ENCODE data around the gene CLIC4. TPM values are rescaled to one million over a fixed set of nuclear protein-coding genes. Genes with fewer than 3 reads are reported as not detected.

The CLIC4 gene
- total RNA-seq, 2 experiments from 2014 or later: 16.9 to 23.0 TPM

DNA sequence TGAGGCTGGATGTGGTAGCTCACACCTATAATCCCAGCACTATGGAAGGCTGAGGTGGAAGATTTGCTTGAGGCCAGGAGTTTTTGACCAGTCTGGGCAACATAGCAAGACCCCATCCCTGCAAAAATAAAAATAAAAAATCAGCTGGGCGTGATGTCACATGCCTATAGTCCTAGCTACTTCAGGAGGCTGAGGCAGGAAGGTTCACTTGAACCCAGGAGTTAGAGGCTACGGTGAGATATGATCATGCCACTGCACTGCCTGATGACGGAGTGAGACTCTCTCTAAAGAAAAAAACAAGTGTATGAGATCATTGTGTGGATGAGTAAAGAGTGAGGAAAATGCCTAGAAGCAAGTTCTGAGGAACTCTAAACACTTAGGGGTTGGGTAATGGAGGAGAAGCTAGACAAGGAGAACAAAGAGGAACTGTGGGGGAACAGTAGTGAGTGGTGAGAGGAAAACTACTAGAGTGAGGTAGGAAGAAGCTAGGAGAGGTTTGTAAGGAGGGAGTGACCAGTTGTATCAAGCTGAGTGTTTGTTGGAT is 17.0 kb downstream of the CLIC4 start:
- no peak for ATAC-seq
- Mint-ChIP-seq H3K4me1 (no peaks in the 10 kb centered on the region), H3K4me3 (no peak overlapping the region), H3K27ac (no peak overlapping the region), H3K36me3 (no peaks in the 10 kb centered on the region), H3K9me3 (ENCODE audit: low read depth) (no peaks in the 10 kb centered on the region), H3K27me3 (peaks cover 3% of the 10 kb centered on the region)
- DNase-seq: no peak
- CTCF ChIA-PET: interaction anchor here (0.6 kb wide), 1 partner anchor 1547 kb away, joined by 3 read pairs; no protein-coding TSS in a partner anchor

DNA sequence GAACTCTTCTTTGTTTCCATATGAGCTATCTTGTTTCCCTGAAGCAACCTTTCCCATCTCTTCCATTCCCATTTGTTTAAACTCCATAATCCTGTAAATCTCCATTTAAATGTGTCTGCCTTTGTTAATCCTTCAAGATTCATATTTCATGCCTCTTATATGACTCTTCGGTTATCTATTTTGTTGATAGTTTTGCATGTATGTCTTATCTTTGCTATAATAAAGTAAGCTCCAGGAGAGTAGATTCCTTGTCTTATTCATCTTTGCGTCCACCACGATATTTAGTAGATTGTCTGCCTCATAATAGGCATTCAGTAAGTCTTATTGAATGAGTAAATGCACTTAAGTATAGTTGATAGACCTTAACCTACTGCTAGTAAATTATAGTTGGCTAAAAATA is 18.4 kb downstream of the CLIC4 start:
- Mint-ChIP-seq H3K27ac (no peak overlapping the region), H3K9me3 (ENCODE audit: low read depth) (no peaks in the 10 kb centered on the region), H3K4me1 (no peaks in the 10 kb centered on the region), H3K4me3 (no peak overlapping the region), H3K27me3 (peaks cover 3% of the 10 kb centered on the region), H3K36me3 (no peaks in the 10 kb centered on the region)
- CTCF ChIA-PET: interaction anchor here (0.7 to 1.0 kb wide), 2 partner anchors 73 to 75 kb away, joined by 3 read pairs; no protein-coding TSS in a partner anchor
- DNase-seq (no peak), ATAC-seq (no peak)

DNA sequence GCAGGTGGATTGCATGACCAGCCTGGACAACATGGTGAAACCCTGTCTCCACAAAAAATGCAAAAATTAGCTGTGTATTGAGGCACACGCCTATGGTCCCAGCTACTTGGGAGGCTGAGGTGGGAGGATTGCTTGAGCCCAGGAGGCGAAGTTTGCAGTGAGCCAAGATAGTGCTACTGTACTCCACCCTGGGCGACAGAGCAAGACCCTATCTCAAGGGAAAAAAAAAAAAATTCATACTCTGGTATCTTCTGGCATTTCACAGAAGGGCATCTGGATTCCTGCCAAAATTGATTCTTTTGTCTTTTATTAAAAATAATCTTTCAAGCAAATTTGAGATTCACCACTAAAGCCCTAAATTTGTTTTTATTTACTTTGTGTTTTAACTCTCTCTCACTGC is 19.2 kb downstream of the CLIC4 start:
- DNase-seq: no peak
- H3K4me1 Mint-ChIP-seq: peaks cover 2% of the 10 kb centered on the region
- CTCF ChIA-PET: no interaction called here
- no peak overlapping the region for H3K27ac Mint-ChIP-seq
- H3K9me3 Mint-ChIP-seq (ENCODE audit: low read depth): no peaks in the 10 kb centered on the region
- H3K36me3 Mint-ChIP-seq: no peaks in the 10 kb centered on the region
- no peak overlapping the region for H3K4me3 Mint-ChIP-seq
- peaks cover 3% of the 10 kb centered on the region for H3K27me3 Mint-ChIP-seq
- ATAC-seq: no peak

DNA sequence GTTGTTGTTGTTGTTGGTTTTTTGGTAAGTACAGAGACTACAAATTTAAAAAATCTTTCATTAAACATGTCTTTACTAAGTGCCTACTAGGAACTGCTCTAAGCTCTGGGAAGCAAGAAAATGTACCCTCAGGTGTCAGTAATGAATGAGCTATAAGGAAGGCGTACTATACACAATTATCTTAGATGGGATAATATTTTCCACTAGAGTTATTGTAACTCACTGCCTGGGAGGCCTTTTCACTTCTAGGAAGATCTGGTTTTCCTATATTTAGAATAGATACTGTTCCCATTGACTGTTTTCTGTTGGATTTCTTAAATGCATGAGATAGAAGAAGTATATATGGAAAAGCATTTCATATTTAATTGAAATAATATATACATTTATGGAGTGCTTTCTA is 19.6 kb downstream of the CLIC4 start:
- no peak overlapping the region for H3K27ac Mint-ChIP-seq
- peaks cover 2% of the 10 kb centered on the region for H3K4me1 Mint-ChIP-seq
- H3K4me3 Mint-ChIP-seq: no peak overlapping the region
- CTCF ChIA-PET: interaction anchor here (1.3 kb wide), 1 partner anchor 76 kb away, joined by 3 read pairs; no protein-coding TSS in a partner anchor
- H3K27me3 Mint-ChIP-seq: peaks cover 3% of the 10 kb centered on the region
- ATAC-seq (no peak), DNase-seq (no peak)
- no peaks in the 10 kb centered on the region for H3K9me3 Mint-ChIP-seq (ENCODE audit: low read depth)
- H3K36me3 Mint-ChIP-seq: no peaks in the 10 kb centered on the region

DNA sequence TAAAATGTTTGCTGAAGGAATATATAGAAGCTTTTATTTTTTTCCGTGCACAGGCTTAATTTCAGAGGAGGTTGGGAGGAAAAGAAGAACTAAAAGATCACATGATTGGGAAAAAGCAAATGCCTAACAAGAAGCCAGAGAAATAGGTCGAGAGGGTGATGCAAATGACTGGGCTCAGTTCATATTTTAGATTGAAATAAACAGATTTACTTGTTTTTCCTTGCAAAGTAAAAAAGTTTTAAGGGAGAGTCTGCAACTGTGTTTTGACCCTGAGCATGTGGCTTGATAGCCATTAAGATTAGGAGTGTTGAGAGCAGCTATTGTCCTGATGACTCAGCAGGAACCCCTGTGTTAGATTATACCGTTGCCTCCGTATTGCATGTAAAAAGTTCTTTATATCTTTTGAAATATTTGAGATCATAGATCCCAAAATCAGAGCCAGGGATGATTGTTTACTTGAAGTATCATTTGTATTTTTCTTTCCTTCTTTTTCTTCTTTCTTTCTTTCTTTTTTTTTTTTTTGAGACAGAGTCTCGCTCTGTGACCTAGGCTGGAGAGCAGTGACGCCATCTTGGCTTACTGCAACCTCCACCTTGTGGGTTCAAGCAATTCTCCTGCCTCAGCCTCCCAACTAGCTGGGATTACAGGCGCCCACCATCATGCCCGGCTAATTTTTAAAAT is 20.2 kb downstream of the CLIC4 start:
- Mint-ChIP-seq H3K27me3 (peaks cover 3% of the 10 kb centered on the region), H3K27ac (no peak overlapping the region), H3K36me3 (no peaks in the 10 kb centered on the region), H3K4me3 (no peak overlapping the region), H3K4me1 (peaks cover 6% of the 10 kb centered on the region), H3K9me3 (ENCODE audit: low read depth) (no peaks in the 10 kb centered on the region)
- CTCF ChIA-PET: interaction anchor here (1.3 kb wide), 1 partner anchor 77 kb away, joined by 3 read pairs; no protein-coding TSS in a partner anchor
- DNase-seq (no peak), ATAC-seq (no peak)

DNA sequence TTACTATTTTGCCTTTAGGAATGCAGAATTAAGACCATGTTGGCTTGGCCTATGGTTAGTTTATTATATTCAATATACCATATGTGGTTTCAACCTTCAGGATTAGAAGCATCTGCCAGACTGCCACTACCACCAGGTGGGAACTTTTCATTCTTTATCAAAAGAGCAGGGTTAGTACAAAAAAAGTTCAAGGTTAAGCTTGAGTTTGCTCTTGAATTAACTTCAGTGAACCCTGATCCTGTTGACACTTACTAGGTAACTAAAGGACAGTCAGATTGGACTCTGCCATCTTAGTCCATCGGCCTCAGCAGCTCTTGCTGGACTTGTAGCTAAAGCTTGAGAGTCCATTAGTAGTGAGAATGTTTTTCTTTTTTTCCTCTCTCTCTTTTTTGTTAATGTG is 22.1 kb downstream of the CLIC4 start:
- ATAC-seq (no peak), DNase-seq (no peak)
- CTCF ChIA-PET: no interaction called here
- Mint-ChIP-seq H3K4me1 (peaks cover 14% of the 10 kb centered on the region), H3K9me3 (ENCODE audit: low read depth) (no peaks in the 10 kb centered on the region), H3K27ac (no peak overlapping the region), H3K36me3 (no peaks in the 10 kb centered on the region), H3K27me3 (peaks cover 3% of the 10 kb centered on the region), H3K4me3 (no peak overlapping the region)

DNA sequence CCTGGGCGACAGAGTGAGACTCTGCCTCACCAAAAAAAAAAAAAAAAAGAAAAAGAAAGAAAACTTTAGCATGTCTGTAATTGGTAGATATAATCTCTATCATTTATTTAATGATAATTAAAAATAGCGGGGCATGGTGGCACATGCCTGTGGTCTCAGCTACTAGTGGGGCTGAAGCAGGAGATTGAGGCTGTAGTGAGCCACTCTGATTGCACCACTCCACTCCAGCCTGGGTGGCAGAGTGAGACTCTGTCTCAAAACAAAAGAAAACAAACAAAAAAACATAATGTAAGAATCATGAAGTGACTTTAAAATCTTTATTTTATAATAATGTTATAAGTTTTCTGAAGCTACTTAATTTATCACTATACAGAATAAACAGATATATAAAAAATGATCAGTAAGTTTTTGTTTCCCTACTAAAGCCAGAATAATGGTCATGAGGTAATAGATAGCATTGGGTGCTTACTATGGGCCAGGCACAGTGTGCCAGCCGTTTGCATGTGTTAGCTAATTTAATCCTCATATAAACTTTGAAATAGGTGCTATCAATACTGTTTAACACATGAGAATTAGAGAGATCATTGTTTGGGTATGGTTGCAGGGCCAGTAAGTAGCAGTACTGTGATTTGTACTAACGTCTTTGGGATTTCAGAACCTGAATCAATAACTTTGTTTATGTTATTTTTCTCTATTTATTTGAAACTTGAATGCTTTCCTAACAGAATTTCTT is 23.8 kb downstream of the CLIC4 start:
- Mint-ChIP-seq H3K4me1 (peaks cover 14% of the 10 kb centered on the region), H3K27me3 (peaks cover 5% of the 10 kb centered on the region), H3K27ac (no peak overlapping the region), H3K36me3 (no peaks in the 10 kb centered on the region), H3K9me3 (ENCODE audit: low read depth) (no peaks in the 10 kb centered on the region), H3K4me3 (no peak overlapping the region)
- CTCF ChIA-PET: interaction anchor here (0.6 to 1.3 kb wide), 2 partner anchors 12 to 66 kb away, joined by 3 to 4 read pairs; no protein-coding TSS in a partner anchor
- DNase-seq: no peak
- ATAC-seq: no peak

DNA sequence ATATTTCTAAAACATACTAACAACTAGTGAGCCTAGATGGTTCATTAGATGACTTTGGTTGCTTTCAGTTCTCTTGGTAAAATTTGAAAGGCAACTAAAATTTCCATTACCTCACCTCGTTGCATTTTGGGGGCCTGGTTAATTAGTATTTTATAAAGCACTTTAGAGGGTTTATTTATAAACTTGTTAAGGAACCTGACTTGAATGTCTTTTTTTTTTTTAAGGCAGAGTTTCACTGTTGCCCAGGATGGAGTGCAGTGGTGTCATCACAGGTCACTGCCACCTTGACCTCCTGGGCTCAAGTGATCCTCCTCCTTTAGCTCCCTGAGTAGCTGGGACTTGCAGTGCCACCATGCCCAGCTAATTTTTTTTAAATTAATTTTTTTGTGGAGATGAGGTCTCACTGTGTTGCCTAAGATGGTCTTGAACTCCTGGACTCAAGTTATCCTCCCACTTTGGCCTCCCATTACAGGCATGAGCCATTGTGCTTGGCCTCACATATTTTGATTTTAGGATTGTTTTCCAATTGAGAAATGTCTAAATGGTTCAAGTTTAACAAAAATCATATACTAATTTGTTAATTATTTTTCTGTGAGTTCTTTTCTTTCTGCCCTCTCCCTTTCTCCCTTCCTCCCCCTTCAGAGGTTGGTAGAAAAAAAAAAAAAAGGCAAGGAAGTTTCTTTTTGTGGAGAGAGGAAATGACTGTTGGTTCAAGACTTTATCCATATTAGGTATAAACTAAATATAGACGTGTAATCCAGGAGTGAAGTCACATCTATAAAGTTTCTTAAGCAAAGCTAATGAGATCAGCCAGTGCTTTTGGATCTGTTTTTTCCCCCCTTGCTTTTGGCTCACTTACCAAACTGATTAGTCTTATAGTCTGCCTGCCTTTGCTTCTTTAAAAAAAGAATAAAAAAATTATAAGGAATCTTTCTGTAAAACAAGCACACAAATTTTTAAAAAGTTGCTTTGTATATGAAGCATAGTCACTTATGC is 24.7 kb downstream of the CLIC4 start:
- Mint-ChIP-seq H3K9me3 (ENCODE audit: low read depth) (no peaks in the 10 kb centered on the region), H3K4me3 (no peak overlapping the region), H3K4me1 (peaks cover 14% of the 10 kb centered on the region), H3K27ac (no peak overlapping the region), H3K36me3 (no peaks in the 10 kb centered on the region), H3K27me3 (peaks cover 2% of the 10 kb centered on the region)
- CTCF ChIA-PET: interaction anchor here (0.5 to 0.7 kb wide), 2 partner anchors 11 to 22 kb away, joined by 3 read pairs; no protein-coding TSS in a partner anchor
- DNase-seq (no peak), ATAC-seq (no peak)

DNA sequence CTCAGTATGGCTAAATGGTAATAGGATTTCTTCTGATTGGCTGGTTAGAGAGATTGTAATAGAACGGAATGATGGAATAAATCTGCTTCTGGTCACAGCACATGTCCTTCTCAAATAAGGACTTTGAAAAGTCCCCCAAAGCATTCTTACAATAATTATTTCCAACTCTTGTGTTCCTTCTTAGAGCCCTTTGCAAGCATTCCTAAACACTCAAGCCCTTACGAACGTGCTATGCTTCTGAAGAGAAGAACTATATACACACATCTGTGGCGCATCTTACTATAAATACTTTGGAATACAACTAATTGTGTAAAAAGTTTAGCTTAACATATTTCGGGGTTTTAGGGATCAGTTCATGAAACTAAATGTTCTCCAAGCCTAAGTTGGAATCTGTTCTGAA is 25.6 kb downstream of the CLIC4 start:
- Mint-ChIP-seq H3K36me3 (no peaks in the 10 kb centered on the region), H3K27me3 (peaks cover 2% of the 10 kb centered on the region), H3K4me1 (peaks cover 14% of the 10 kb centered on the region), H3K9me3 (ENCODE audit: low read depth) (no peaks in the 10 kb centered on the region), H3K4me3 (no peak overlapping the region), H3K27ac (no peak overlapping the region)
- DNase-seq (no peak), ATAC-seq (no peak)
- CTCF ChIA-PET: interaction anchor here (0.5 to 1.5 kb wide), 3 partner anchors 12 to 82 kb away, joined by 3 to 6 read pairs (median 3); no protein-coding TSS in a partner anchor

DNA sequence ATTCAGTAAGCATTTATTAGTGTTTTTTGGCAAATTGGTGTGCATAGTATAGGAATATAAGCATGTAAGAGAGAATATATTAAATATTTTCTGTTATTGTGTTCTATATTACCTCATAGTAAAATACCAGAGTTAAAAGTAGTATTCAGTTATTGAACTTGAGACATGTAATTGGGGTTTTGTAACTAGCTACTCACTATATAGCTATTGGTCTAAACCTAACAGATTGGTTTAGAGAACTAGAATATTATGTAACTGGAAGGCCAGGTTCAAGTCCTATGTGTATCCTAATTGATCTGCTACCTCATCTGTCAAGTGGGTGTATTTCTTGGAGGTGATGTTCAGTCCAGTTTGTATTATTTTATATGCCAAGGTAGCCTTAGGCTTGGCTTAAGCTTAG is 26.3 kb downstream of the CLIC4 start:
- no peak for ATAC-seq
- no peak for DNase-seq
- Mint-ChIP-seq H3K27me3 (peaks cover 2% of the 10 kb centered on the region), H3K4me1 (peaks cover 14% of the 10 kb centered on the region), H3K9me3 (ENCODE audit: low read depth) (no peaks in the 10 kb centered on the region), H3K36me3 (no peaks in the 10 kb centered on the region), H3K27ac (no peak overlapping the region), H3K4me3 (no peak overlapping the region)
- CTCF ChIA-PET: interaction anchor here (1.5 kb wide), 1 partner anchor 83 kb away, joined by 6 read pairs; no protein-coding TSS in a partner anchor

DNA sequence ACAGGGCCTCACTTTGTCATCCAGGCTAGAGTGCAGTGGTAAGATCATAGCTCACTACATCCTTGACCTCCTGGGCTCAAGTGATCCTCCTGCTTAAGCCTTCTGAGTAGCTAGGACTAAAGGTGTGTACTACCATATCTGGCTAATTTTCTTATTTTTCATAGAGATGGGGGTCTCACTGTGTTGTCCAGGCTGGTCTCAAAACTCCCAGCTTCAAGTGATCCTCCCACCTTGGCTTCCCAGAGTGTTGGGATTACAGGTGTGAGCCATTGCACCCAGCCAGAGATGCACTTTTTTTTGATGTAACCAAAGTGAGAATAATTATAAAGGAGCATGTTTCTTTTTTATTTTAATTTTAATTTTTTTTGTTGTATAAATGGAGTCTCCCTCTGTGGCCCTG is 28.4 kb downstream of the CLIC4 start:
- CTCF ChIA-PET: interaction anchor here (1.7 kb wide), 1 partner anchor 85 kb away, joined by 5 read pairs; no protein-coding TSS in a partner anchor
- Mint-ChIP-seq H3K27ac (no peak overlapping the region), H3K4me1 (peaks cover 14% of the 10 kb centered on the region), H3K27me3 (peaks cover 2% of the 10 kb centered on the region), H3K4me3 (no peak overlapping the region), H3K36me3 (no peaks in the 10 kb centered on the region), H3K9me3 (ENCODE audit: low read depth) (no peaks in the 10 kb centered on the region)
- ATAC-seq (no peak), DNase-seq (no peak)

DNA sequence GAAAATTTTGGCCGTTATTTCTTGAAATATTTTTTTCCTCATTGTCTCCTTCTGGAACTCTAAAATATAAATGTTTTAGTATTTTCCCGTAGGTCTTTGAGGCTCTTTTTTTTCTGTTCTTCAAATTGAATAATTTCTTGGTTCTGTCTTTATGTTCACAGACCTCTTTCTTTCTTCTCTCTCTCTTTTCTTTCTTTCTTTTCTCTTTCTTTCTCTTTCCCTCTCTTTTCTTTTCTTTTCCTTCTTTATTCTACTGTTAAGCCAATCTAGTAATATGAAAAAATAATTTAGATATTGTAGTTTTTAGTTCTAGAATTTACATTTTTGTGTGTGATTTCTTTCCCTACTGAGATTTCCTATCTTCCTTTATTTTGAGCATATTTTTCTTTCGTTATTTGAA is 30.1 kb downstream of the CLIC4 start:
- no peak overlapping the region for H3K27ac Mint-ChIP-seq
- ATAC-seq (no peak), DNase-seq (no peak)
- H3K36me3 Mint-ChIP-seq: no peaks in the 10 kb centered on the region
- no peak overlapping the region for H3K4me3 Mint-ChIP-seq
- CTCF ChIA-PET: interaction anchor here (1.3 to 1.7 kb wide), 2 partner anchors 87 to 282 kb away, joined by 3 to 5 read pairs; no protein-coding TSS in a partner anchor
- peaks cover 2% of the 10 kb centered on the region for H3K27me3 Mint-ChIP-seq
- peaks cover 8% of the 10 kb centered on the region for H3K4me1 Mint-ChIP-seq
- no peaks in the 10 kb centered on the region for H3K9me3 Mint-ChIP-seq (ENCODE audit: low read depth)

Data from activated CD8-positive, alpha-beta memory T cell treated with anti-CD3 and anti-CD28 coated beads, Interleukin-2, amount 10 ng/mL, durations not matched to agents 7 days and 5 days (primary cell).